Testis (tissue), 2 donors: ENCODE results near the gene PBX2.

ENCODE experiments used
- CTCF ChIP-seq, 3 experiments: fragments of 450-650 bp in 2 of 3; fragments of 200-600 bp in 1 of 3; sonication (generic) in 1 of 3; IDR thresholded peaks; one replicate each; pipeline ENCODE4 v1.5.1; 2016 to 2019; ENCODE audit warnings: antibody characterized with exemption in 3 of 3, mild to moderate bottlenecking in 2 of 3, moderate library complexity in 1 of 3
- POLR2A ChIP-seq: fragments of 450-650 bp; IDR thresholded peaks from one replicate; pipeline ENCODE4 v1.6.1; 2017; ENCODE audit warnings: antibody characterized with exemption, mild to moderate bottlenecking, moderate library complexity

- TF ChIP-seq POLR2A (no peak), CTCF (IDR thresholded peaks at IDR 0.05) (no peak)
Measured at GRCh38 chr6:32214126-32214525, 24.1 kb upstream of the PBX2 start.
